HFFc6 (cell line): ENCODE data around the gene MYOG. TPM values are rescaled to one million over a fixed set of nuclear protein-coding genes. Genes with fewer than 3 reads are reported as not detected.

Source experiments
- DNase-seq: peaks from one replicate; pipeline ENCODE4 v3.0.0-alpha.2; 2018
- H3K27ac Mint-ChIP-seq: 2 replicates; pipeline ENCODE4 v1.8.0; 2020; ENCODE audit warnings: mild to moderate bottlenecking, mixed read lengths
- H3K27me3 Mint-ChIP-seq: 2 replicates; pipeline ENCODE4 v1.8.0; 2021; ENCODE audit warnings: mild to moderate bottlenecking, moderate library complexity, mixed read lengths; ENCODE audit not compliant: insufficient read depth
- H3K36me3 Mint-ChIP-seq: 2 replicates; pipeline ENCODE4 v1.8.0; 2021; ENCODE audit warnings: low read depth, mixed read lengths
- H3K4me1 Mint-ChIP-seq: 2 replicates; pipeline ENCODE4 v1.8.0; 2020; ENCODE audit warnings: low read depth, mixed read lengths
- H3K4me3 Mint-ChIP-seq: 2 replicates; pipeline ENCODE4 v1.8.0; 2020; ENCODE audit warnings: mild to moderate bottlenecking, moderate library complexity, mixed read lengths
- H3K9me3 Mint-ChIP-seq: 2 replicates; pipeline ENCODE4 v1.8.0; 2020; ENCODE audit warnings: mild to moderate bottlenecking, mixed read lengths
- CTCF ChIP-seq: fragments of 200-600 bp; sonication (generic); IDR thresholded peaks from 2 replicates; pipeline ENCODE4 v1.5.0; 2021; ENCODE audit warnings: antibody characterized with exemption, mild to moderate bottlenecking
- total RNA-seq, 6 experiments: library from RNA; stranded (reverse); fragmentation: NEBNext Ultra II Directional; extraction: Animal tissue kit (Norgen Biotek cat#: 25700); gene quantifications; 2 replicates in 1 of 6; 3 replicates in 5 of 6; pipeline ENCODE4 v1.2.3, GENCODE V29; 2021

MYOG gene
- total RNA-seq, 6 experiments from 2014 or later = not detected

GRCh38 chr1:203129501-203130231 lies 43.9 kb upstream of the MYOG start:
- Mint-ChIP-seq H3K27ac (no peak overlapping the region), H3K4me3 (no peak overlapping the region), H3K27me3 (peaks cover 9% of the 10 kb centered on the region), H3K9me3 (no peaks in the 10 kb centered on the region), H3K36me3 (no peaks in the 10 kb centered on the region), H3K4me1 (peaks cover 40% of the 10 kb centered on the region)
- TF ChIP-seq CTCF = no peak
- no peak for DNase-seq

- peaks cover 38% of the 10 kb centered on the region for H3K4me1 Mint-ChIP-seq
- H3K27me3 Mint-ChIP-seq = peaks cover 9% of the 10 kb centered on the region
- no peak for DNase-seq
- H3K4me3 Mint-ChIP-seq = no peak overlapping the region; the same call in 1 of the 2 replicates
- H3K36me3 Mint-ChIP-seq = no peaks in the 10 kb centered on the region
- H3K27ac Mint-ChIP-seq = no peak overlapping the region
- H3K9me3 Mint-ChIP-seq = no peaks in the 10 kb centered on the region
- no peak for TF ChIP-seq CTCF
Observed at GRCh38 chr1:203128716-203129500, 43.1 kb upstream of the MYOG start.

- peaks cover 34% of the 10 kb centered on the region for H3K4me1 Mint-ChIP-seq
- H3K9me3 Mint-ChIP-seq = no peaks in the 10 kb centered on the region
- DNase-seq = no peak
- no peak for TF ChIP-seq CTCF
- H3K27me3 Mint-ChIP-seq = peaks cover 13% of the 10 kb centered on the region
- no peaks in the 10 kb centered on the region for H3K36me3 Mint-ChIP-seq
- H3K4me3 Mint-ChIP-seq = peak overlapping the region; percentile 80
- H3K27ac Mint-ChIP-seq = no peak overlapping the region
Observed at GRCh38 chr1:203128431-203128715, 42.6 kb upstream of the MYOG start.

- peak; percentile 58 for DNase-seq
- peak within 1 kb of the TSS; percentile 80 for H3K4me3 Mint-ChIP-seq
- no peaks in the 10 kb centered on the region for H3K36me3 Mint-ChIP-seq
- no peaks in the 10 kb centered on the region for H3K9me3 Mint-ChIP-seq
- H3K27me3 Mint-ChIP-seq = peaks cover 14% of the 10 kb centered on the region
- H3K4me1 Mint-ChIP-seq = peaks cover 34% of the 10 kb centered on the region
- H3K27ac Mint-ChIP-seq = peak within 1 kb of the TSS; percentile 51; the same call in 1 of the 2 replicates
- TF ChIP-seq CTCF = no peak; the same call in none of the 2 replicates
Observed at GRCh38 chr1:203127666-203128430, 42.0 kb upstream of the MYOG start, which contains the start of gene ADORA1. ADORA1 (plus strand) TSS chr1:203127726; CDS start chr1:203128842, 1,116 bp downstream.

GRCh38 chr1:203126866-203127665 lies 41.3 kb upstream of the MYOG start:
- Mint-ChIP-seq H3K4me1 (peaks cover 34% of the 10 kb centered on the region), H3K27ac (peak overlapping the region; percentile 51; the same call in 1 of the 2 replicates), H3K36me3 (no peaks in the 10 kb centered on the region), H3K4me3 (peak overlapping the region; percentile 80), H3K9me3 (no peaks in the 10 kb centered on the region), H3K27me3 (peaks cover 21% of the 10 kb centered on the region)
- no peak for DNase-seq
- no peak for TF ChIP-seq CTCF
